ENCODE measurements around the gene FOXK2.

The FOXK2 gene

DNA sequence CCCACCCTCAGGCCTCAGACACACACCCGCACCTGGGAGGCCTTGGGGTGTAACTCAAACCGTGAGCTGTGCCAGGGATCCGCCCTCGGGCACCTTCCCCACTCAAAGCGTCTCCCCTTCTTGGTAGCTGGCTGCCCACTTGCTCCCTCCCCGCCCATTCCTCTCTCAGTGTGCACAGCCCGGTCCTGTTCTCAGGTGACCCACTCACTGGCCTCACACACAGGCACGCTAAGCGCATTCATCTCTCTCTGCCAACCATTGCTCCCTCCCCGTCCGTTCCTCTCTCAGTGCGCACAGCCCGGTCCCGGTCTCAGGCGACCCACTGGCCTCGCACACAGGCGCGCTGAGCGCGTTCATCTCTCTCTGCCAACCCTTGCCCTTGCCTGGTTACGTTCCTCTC is 107.9 kb downstream of the FOXK2 start:
- Mint-ChIP-seq H3K27me3 (ENCODE audit: low read depth) (no peaks in the 10 kb centered on the region), H3K9me3 (no peaks in the 10 kb centered on the region), H3K36me3 (ENCODE audit: low read depth) (peaks cover 67% of the 10 kb centered on the region), H3K27ac (no peak overlapping the region), H3K4me3 (no peak overlapping the region), H3K4me1 (no peaks in the 10 kb centered on the region)
- TF ChIP-seq, protein P1, sequence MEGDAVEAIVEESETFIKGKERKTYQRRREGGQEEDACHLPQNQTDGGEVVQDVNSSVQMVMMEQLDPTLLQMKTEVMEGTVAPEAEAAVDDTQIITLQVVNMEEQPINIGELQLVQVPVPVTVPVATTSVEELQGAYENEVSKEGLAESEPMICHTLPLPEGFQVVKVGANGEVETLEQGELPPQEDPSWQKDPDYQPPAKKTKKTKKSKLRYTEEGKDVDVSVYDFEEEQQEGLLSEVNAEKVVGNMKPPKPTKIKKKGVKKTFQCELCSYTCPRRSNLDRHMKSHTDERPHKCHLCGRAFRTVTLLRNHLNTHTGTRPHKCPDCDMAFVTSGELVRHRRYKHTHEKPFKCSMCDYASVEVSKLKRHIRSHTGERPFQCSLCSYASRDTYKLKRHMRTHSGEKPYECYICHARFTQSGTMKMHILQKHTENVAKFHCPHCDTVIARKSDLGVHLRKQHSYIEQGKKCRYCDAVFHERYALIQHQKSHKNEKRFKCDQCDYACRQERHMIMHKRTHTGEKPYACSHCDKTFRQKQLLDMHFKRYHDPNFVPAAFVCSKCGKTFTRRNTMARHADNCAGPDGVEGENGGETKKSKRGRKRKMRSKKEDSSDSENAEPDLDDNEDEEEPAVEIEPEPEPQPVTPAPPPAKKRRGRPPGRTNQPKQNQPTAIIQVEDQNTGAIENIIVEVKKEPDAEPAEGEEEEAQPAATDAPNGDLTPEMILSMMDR (IDR thresholded peaks at IDR 0.05; ENCODE audit: unreplicated experiment in 3 of 3): no peak

GRCh38 chr17:82629748-82630147 is 110.2 kb downstream of the FOXK2 start:
- Mint-ChIP-seq H3K27ac (no peak overlapping the region), H3K4me3 (no peak overlapping the region), H3K9me3 (no peaks in the 10 kb centered on the region), H3K36me3 (ENCODE audit: low read depth) (peaks cover 66% of the 10 kb centered on the region), H3K27me3 (ENCODE audit: low read depth) (no peaks in the 10 kb centered on the region), H3K4me1 (no peaks in the 10 kb centered on the region)
- TF ChIP-seq, protein P1 (IDR thresholded peaks at IDR 0.05; ENCODE audit: unreplicated experiment in 3 of 3): no peak

GRCh38 chr17:82630212-82630611 is 110.7 kb downstream of the FOXK2 start:
- H3K27ac Mint-ChIP-seq: peak overlapping the region in 1 of 3 experiments; percentile 16
- no peak overlapping the region for H3K4me3 Mint-ChIP-seq
- H3K9me3 Mint-ChIP-seq: no peaks in the 10 kb centered on the region
- TF ChIP-seq, protein P1 (IDR thresholded peaks at IDR 0.05; ENCODE audit: unreplicated experiment in 3 of 3): no peak
- H3K36me3 Mint-ChIP-seq (ENCODE audit: low read depth): peaks cover 66% of the 10 kb centered on the region
- no peaks in the 10 kb centered on the region for H3K27me3 Mint-ChIP-seq (ENCODE audit: low read depth)
- no peaks in the 10 kb centered on the region for H3K4me1 Mint-ChIP-seq

DNA sequence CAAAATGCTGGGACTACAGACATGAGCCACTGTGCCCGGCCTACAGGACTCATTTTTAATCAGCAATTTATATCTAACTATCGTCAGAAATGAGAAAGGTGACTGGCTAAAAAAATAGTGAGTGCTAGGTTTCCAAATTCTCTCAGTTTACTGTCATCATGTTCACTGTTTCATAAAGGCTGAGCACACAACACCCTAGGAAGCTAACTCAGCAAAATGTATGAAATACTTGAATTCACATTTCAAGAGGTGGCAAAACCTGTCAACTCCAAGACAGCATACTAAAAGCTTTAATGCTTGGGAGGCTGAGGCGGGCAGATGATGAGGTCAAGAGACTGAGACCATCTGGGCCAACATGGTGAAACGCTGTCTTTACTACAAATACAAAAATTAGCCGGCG is 112.0 kb downstream of the FOXK2 start:
- Mint-ChIP-seq H3K27me3 (ENCODE audit: low read depth) (no peaks in the 10 kb centered on the region), H3K4me1 (peaks cover 2% of the 10 kb centered on the region), H3K4me3 (no peak overlapping the region), H3K9me3 (no peaks in the 10 kb centered on the region), H3K27ac (no peak overlapping the region), H3K36me3 (ENCODE audit: low read depth) (peaks cover 65% of the 10 kb centered on the region)
- TF ChIP-seq, protein P1 (IDR thresholded peaks at IDR 0.05; ENCODE audit: unreplicated experiment in 3 of 3): no peak

DNA sequence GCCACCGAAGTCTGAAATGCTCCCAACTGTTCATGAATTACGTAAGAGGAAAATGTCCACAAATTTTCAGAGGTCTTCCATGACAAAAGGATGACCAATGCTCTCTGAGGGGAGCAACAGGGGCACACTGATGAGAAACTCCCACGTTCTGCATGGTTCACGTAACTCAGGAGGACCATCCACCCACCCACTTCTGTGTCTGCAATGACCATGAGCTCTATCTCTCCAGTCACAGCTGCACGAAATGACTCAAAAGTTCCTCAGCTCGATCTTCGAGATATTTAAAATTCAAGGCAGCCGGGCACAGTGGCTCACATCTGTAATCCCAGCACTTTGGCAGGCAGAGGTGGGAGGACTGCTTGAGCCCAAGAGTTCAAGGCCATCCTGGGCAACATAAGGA is 112.9 kb downstream of the FOXK2 start:
- Mint-ChIP-seq H3K4me1 (peaks cover 5% of the 10 kb centered on the region), H3K27me3 (ENCODE audit: low read depth) (no peaks in the 10 kb centered on the region), H3K4me3 (no peak overlapping the region), H3K9me3 (no peaks in the 10 kb centered on the region), H3K36me3 (ENCODE audit: low read depth) (peaks cover 65% of the 10 kb centered on the region), H3K27ac (no peak overlapping the region)
- TF ChIP-seq, protein P1 (IDR thresholded peaks at IDR 0.05; ENCODE audit: unreplicated experiment in 3 of 3): no peak

GRCh38 chr17:82633343-82633742 is 113.8 kb downstream of the FOXK2 start:
- peaks cover 61% of the 10 kb centered on the region for H3K36me3 Mint-ChIP-seq (ENCODE audit: low read depth)
- no peak overlapping the region for H3K27ac Mint-ChIP-seq

More at GRCh38 chr17:82633343-82633742, 113.8 kb downstream of the FOXK2 start:
- TF ChIP-seq, protein P1 (IDR thresholded peaks at IDR 0.05; ENCODE audit: unreplicated experiment in 3 of 3): no peak
- Mint-ChIP-seq H3K27me3 (ENCODE audit: low read depth) (no peaks in the 10 kb centered on the region), H3K4me3 (no peak overlapping the region), H3K9me3 (no peaks in the 10 kb centered on the region), H3K4me1 (peaks cover 5% of the 10 kb centered on the region)

Measured in nephron (organoid).